ENCODE data around the gene LAMA5.

DNA sequence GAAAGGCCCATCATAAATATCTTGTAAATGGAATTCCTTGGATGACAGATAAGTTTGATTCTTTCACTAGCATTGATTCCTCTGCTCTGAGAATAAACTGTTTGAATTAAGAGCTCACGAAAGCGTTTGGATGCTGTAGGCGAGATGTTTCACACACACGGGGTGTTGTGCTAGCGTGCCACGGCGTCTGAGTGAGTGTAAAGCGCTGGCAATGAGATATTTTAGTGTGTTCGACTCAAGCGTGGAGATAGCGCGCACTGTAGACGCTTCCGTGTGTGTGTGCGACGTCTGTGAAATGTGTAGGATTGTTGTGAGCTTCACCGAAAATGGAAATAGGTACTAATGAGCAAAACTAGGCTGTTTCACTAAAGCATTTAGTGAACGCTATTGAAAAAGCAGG, 93.7 kb downstream of the LAMA5 start:
- TF ChIP-seq, protein P1, sequence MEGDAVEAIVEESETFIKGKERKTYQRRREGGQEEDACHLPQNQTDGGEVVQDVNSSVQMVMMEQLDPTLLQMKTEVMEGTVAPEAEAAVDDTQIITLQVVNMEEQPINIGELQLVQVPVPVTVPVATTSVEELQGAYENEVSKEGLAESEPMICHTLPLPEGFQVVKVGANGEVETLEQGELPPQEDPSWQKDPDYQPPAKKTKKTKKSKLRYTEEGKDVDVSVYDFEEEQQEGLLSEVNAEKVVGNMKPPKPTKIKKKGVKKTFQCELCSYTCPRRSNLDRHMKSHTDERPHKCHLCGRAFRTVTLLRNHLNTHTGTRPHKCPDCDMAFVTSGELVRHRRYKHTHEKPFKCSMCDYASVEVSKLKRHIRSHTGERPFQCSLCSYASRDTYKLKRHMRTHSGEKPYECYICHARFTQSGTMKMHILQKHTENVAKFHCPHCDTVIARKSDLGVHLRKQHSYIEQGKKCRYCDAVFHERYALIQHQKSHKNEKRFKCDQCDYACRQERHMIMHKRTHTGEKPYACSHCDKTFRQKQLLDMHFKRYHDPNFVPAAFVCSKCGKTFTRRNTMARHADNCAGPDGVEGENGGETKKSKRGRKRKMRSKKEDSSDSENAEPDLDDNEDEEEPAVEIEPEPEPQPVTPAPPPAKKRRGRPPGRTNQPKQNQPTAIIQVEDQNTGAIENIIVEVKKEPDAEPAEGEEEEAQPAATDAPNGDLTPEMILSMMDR (IDR thresholded peaks at IDR 0.05), result no peak
- TF ChIP-seq EZH2 (IDR thresholded peaks at IDR 0.05) (no peak), EZH2phosphoT487 (IDR thresholded peaks at IDR 0.05) (no peak)

Data from neural progenitor cell (in vitro differentiated cells).